Activated CD8-positive, alpha-beta memory T cell treated with anti-CD3 and anti-CD28 coated beads, Interleukin-2, amount 50 U/mL, for 24 hours (primary cell): ENCODE results near the gene RET.
"Not testable (repeated sequence)": the region's sequence is repeated elsewhere in the genome, so short reads cannot be mapped to it uniquely, and the experiment has no call there.

Experiments
- DNase-seq: peaks from one replicate; pipeline ENCODE4 v3.0.0-alpha.2; 2020; ENCODE audit errors: extremely low read depth

The RET gene

DNA sequence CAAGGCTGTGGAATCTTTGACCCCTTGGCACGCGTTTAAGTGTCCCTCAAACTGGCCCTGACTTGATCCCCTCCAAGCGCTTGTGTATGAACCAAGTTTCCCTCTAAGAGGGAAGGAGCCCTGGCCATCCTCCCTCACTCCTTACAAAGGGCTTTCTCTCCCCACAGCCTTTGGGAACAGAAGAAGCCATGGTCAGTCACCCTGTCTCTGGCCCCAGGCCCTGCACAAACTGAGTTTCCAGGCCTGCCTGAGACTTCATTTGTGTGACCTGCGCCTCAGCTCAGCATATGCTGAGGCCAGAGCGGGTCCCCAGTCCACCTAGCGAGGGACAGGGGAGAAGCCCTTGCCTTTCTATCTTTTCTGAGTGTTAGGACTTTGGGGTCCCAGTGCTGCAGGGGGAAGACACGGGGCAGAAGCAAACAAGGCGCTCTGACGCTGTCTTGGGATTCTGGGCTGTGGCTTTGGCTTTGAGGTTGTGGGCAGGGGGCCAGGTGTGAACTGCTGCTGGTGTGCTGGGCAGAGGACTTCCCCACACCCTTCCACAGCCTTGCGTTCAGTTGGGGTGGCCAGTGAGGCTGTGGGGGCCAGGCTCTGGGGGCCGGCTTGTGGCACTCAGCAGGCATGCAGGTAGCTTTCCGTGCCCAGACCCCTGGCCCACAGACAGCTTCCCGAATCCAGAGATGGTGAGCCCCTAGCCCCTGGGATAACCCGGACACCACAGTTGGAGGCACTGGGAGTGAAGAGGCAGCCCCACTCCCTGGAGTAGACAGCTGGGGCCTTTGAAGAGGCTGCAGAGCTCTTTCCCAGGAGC lies 1.5 kb downstream of the RET start:
- no peak for DNase-seq

DNA sequence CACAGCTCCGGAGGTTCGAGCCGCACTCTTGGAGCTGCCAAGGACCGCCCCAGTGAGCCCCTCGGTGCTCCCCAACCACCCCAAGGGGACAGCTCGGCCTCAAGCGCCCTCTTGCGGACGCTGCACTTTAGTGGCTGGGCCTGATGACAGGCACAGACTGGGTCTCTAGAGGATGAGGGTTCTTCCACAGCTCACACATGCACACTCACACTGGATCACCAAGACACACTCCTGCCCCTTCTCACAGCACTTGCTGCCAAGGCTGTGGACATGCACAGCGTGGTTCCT lies 2.1 kb downstream of the RET start:
- DNase-seq: no peak

DNA sequence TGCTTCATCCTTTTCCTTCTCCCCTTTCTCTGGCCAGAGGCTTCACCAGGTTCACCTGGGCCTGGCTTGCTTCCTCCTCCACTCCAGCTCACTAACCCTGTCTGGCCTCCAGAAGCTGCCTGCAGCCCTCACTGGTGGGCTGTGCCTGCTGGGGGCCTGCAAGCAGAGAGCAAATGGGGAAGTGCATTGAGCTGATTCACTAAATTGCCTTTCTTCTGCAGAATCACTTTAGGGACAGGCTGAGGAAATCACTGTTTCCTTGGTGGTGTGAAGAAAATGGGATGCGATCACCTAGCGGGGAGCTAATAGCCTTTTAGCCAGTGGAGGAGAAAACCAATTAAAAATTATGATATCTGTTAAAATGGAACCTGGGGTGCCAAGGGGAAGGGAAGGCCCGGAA lies 3.0 kb downstream of the RET start:
- no peak for DNase-seq

DNA sequence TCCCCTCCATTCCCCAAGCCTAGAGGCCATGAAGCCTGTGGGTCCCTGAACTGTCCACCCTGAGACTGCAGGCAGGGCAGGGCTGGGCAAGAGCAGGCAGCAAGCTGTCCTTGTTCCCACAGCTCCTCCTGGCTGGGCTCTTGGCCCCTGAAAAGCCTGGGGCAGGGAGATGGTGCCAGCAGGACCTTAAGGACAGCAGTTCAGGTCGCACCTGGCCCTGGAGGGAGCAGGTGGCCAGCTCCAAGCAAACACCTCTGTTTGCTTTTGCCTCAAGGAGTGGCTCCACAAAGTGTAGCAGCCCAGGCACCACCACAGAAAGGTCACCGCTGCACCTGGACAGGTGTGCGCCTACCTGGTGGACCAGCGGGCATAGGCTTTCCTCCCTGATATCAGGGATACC lies 5.2 kb downstream of the RET start:
- DNase-seq: no peak

DNA sequence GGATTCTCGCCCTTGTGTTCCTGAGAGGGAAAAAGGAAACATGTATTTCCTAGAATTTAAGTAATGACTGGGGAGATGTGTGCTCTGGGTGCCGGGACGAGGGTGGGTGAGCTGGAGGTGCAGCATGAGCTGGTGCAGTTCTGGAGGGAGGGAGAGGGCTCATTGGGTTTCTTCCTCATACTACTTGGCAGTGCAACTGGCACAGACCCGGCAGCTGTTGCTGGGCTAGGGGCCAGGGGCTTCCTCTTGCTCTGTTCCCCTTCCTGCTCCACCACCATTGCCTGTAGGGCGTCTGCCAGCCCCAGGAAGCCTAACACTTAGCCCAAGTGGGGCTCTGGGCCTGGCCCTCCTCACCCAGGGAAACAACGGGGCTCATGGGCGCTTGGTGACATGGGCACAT lies 5.9 kb downstream of the RET start:
- DNase-seq: no peak

DNA sequence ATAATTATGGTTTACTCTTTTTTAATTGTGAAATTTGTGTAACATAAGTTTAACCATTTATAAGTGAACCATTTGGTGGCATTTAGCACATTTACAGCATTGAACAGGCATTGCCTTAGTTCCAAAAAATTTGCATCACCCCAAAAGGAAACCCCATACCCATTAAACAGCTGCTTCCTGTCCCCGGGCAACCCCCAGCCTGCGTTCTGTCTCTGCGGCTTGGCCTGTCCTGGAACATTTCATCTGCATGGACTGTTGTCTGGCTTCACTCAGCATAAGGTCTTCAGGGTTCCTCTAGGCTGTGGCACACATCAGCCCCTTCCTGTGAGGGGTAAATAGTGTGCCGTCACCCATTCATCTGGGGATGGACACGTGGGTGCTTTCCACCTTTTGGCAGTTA lies 6.9 kb downstream of the RET start:
- no peak for DNase-seq

DNA sequence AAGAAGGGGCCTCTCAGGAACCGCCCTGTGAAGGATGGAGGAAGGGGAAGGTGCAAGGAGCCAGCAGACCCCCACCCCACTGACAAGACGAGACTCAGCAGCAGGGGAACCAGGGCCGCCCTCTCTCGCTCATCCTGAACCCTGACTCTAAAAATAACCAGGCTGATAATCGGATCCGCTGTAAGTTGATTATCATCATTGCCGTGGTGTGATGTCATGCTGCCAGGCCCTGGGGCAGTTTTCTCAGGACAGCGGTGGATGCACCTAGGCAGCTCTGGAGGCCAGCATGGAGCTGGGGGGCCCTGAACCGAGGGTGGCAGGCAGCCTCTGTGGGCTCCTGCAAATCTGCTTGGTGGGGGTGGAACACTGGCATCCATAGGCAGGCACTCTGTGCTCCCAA lies 7.9 kb downstream of the RET start:
- no peak for DNase-seq

DNA sequence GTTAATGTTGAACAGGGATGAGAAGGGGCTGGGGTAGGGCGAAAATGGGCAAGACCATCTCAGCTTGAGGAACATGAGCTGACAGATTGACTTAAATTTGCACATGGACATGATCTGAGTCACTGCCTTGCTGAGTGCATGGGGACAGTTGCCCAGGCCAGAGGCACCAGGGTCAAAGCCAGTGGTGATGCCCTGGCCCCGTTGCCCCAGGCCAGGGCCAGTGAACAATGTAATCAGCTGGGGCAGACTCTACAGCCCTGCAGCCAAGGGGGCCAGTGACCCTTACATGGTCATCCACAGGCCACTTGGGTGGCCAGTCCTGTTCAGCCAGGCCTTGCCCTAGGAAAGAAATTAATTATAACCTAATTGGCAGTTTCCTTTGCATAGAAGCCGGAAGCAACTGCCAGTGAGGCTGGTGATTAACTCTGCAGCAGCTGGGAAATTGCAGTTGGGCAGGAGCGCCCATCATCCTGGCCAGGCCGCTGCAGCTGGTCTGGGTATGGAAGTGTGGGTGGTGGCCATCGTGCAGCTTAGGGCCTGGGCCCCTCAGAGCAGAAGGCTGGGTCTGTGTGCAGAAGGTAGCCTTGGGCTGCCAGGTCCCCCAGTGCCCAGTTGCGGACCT lies 9.6 kb downstream of the RET start:
- no peak for DNase-seq

DNA sequence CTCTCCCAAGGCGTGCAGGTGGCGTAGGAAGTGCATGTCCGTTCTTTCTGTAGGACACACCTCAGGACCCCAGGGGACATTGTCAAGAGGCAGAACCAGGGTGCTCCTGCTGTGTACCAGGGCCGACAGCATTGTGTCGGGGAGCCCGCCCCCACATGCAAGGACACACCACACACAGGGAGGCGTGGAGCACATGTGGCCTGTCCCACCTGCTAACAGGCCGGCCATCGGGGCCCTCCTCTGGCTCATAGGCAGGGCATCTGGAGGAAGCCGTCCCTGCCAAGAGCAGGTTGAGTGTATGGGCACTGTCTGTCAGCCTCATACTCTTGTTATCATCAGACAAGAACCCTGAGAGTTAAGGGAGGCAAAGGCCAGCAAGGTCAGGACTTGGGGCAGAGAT lies 12.7 kb downstream of the RET start:
- DNase-seq: no peak

DNA sequence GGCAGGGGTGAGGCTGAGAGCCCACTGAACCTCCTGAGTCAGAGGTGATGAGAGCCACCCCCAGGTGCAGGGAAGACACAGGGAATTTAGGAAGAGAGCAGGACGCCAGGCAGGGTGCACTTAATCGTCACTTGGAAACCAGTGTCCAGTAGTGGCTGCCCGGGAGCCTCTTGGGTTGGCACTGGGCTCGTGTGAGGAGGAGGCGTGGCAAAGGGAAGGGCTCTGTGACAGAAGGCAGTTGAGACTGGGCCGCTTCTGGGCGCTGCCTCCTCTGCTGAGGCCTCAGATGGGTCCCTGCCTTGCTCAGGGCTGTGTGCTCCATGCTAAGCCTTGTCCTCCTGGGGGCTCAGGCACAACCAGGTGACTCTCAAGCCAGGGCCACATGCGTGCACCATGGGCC lies 13.3 kb downstream of the RET start:
- no peak for DNase-seq

DNA sequence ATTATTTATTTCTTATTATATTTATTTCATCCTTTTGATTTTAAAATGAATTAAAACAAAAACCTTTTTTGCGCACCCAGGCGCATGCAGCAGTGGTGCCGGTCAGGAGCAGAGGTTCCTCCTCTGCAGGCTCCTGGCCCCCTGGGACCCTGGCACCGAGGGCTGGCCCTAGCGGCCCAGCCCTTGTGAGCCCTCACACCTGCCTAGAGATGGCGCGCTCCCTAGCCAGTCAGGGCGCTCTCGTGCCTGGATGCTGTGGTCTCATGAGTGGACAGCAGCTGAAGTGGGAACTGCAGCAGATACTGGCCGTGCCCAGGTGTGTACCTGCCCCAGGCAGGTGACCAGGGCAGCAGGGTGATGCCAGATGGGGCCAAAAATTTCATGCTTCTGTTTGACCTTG lies 13.8 kb downstream of the RET start:
- no peak for DNase-seq

DNA sequence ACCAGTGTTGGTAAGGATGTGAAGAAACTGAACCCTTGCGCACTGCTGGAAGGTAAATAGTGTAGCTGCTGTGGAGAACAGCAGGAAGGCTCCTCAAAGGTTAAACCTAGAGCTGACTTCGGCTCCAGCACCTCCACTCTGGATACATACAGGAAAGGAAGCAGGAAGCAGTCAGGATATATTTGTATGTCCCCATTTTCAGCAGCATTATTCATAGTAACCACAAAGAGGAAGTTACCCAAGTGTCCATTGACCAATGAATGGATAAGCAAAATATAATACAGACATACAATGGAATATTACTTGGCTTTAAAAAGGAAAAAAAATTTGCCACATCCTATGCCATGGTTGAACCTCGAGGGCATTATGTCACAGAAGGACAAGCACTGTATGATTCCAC lies 15.0 kb downstream of the RET start:
- no peak for DNase-seq

DNA sequence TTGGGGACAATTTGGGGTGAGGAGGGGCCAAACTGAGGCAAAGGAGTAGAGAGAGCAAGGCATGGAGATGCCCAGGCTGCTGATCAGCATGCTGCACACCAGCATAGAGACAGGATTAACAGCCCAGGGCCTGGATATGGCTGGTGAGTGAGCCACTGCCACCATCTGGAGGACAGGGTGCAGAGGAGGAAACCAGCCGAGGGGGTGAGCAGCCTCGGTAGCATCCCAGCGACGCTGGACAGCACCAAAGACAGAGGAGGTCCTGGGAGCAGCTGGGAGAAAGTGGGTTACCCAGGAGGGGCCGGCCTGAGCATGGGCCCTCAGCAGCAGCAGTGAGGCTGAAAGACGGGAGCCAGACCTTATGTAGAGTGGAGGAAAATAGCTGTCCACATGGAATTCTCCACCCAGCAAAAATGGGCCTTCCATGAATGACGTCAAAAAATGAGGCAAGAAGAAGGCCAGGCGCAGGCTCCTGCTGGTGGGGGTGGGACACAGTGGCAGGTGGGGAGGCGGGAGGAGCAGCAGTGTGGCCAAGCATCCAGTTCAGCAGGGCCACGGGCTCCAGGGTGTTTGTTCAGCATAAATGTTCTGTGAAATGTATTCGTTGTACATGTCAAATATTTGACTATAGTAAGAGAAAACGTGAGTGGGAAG lies 16.7 kb downstream of the RET start:
- DNase-seq: no peak

DNA sequence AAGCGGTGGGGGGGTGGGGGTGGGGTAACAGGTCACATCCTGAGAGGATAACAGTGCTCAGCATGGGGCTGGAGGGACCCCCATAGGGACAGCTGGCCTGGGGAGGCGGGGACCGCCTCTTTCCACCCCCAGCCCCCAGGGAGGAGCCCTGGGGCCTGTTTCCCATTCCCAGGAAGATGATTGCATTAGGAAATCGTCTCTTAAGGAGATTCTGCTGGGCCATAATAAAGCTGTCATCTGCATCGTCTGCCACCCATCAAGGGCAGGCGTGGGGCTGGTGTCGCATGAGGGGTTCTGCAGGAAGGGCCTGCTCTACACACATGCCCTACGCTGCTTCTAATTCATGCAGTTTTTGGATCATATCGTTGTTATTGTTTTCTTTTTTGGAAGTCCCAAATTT lies 17.2 kb downstream of the RET start:
- no peak for DNase-seq

DNA sequence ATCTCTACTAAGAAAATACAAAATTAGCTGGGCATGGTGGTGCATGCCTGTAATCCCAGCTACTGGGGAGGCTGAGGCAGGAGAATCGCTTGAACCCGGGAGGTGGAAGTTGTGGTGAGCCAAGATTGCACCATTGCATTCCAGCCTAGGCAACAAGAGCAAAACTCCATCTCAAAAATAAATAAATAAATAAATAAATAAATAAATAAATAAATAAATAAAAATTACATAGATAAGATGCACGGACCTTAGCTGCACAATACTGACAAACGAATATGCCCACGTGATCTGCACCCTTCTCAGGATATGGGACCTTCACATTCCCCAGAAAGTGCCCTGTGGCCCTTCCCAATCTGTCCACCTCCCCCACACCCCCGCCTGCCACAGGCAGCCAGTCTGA lies 22.5 kb downstream of the RET start:
- not testable (repeated sequence) for DNase-seq

DNA sequence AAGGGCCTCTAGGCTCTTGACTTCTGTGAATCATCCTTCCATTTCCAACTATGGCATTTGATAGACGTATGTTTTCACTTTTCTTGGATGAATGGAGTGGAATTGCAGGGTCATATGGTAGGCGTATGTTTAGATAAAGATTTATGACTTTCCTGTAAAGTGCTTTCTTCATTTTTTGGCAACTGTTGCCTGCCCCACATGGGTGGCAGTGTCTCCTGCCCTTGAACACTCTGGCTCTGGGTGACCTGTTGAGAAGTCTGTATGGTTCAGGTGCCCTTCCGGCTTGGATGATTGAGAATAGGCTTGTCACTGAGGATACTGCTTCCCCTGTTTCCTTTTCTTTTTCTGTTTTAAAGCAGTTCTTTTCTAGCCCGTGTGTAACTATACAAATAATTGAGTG lies 23.1 kb downstream of the RET start:
- DNase-seq: no peak

DNA sequence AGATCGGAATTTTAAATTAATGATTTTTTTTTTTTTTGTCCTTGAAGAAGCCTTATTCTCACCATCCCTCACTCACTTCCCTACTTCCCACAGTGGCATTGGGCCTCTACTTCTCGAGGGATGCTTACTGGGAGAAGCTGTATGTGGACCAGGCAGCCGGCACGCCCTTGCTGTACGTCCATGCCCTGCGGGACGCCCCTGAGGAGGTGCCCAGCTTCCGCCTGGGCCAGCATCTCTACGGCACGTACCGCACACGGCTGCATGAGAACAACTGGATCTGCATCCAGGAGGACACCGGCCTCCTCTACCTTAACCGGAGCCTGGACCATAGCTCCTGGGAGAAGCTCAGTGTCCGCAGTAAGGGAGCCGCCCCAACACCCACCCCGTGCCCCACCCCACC lies 23.5 kb downstream of the RET start:
- DNase-seq: no peak

DNA sequence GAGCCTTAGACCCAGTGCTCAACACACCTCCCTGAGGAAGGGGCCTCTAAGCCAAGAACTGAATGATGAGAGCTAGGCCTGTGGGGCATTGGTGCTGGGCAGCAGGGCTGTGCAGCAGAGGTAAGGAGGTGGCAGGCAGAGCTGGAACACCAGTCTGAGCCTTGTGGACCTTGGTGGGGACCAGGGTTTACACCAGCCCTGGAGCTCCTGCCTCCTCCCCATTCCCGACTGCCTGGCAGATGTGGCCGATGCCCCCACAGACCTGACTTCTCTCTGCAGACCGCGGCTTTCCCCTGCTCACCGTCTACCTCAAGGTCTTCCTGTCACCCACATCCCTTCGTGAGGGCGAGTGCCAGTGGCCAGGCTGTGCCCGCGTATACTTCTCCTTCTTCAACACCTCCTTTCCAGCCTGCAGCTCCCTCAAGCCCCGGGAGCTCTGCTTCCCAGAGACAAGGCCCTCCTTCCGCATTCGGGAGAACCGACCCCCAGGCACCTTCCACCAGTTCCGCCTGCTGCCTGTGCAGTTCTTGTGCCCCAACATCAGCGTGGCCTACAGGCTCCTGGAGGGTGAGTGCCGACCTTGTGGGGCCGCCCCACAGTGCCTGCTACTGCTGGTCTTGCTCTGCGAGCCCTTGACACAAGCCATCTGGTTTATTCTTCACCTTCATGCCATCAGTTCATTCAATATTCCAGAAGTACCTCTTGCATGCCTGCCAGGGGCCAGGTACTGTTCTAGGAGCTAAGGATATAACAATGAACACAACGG lies 25.4 kb downstream of the RET start:
- no peak for DNase-seq

DNA sequence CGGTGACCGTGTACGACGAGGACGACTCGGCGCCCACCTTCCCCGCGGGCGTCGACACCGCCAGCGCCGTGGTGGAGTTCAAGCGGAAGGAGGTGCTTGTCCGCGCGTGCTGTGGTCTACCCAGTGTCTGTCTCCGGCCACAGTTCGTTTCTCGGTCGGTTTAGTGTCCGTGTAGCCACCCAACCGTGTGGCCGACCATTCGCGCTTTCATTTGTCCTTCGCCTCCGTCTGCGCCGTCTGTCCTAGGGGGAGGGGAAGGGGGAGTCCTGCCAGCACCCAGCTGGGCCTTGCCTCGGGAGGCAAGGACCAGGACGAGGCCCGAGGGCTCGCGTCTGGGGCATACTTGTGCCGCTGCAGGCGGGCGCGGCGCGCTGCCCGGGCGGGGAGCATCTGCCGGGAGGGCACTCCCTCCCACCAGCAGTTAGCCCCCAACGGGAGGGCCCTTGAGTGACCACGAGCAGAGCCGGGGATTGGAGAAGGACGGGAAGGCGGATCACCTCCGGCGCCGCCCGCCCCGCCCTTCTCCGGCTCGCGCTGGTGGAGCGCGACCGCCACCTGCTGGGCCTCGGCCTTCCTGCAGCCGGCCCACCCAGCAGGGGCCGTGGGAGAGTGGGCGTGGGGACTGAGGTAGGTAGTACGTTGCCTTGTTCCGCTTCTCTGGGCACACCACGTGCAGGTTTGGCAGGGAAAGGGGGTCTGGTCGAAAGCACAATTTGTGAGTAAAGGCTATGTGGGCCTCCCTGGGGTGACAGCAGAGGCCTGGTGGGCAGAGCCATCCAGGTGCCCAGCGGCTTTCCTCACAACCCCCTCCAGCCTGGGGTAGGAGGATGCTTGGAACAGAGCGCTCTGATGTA lies 28.5 kb downstream of the RET start:
- peak; percentile 18 for DNase-seq

DNA sequence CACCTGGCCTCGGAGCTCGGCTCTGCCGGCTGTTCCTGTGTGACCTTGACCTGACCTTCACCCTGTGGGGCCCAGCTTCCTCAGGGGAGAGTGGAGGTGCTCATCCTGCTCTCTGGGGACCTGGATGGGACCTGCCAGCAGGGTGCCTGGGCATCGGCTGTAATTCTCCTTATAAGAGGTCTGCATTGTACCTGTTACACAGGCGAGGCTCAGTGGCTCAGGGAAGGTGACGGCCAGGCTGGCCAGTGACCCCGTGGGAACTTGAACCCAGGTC lies 29.0 kb downstream of the RET start:
- DNase-seq: no peak

DNA sequence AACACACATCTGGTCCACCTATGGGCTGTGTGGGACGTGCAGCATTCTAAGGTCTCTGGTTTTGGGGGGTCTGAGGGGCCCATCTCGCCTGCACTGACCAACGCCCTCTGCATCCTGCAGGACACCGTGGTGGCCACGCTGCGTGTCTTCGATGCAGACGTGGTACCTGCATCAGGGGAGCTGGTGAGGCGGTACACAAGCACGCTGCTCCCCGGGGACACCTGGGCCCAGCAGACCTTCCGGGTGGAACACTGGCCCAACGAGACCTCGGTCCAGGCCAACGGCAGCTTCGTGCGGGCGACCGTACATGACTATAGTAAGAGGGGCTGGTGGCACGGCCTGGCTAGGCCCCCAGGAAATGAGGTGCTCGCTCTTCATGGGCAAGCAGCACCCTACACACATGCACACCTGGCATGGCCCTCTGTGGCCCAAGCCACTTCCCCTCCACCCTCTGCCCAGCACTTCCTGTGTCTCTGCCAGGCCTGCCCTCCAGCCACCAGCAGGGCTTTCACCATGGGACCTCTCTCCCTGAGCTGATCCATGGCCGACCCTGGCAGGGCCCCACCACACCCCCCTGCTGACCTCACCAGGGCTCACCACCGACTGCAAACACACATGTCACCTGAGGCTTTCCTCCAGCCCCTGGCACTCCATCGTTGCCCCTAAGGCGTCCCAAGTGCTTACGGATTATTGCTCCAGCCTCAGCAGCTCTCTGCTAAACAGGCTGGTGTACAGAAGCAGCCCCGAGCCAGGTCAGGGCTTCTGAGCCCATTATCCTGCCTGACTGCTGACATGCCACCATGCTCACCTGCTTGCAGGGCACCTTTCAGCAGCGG lies 29.6 kb downstream of the RET start:
- no peak for DNase-seq
